Measurements from ENCODE around the gene ARSA.

DNA sequence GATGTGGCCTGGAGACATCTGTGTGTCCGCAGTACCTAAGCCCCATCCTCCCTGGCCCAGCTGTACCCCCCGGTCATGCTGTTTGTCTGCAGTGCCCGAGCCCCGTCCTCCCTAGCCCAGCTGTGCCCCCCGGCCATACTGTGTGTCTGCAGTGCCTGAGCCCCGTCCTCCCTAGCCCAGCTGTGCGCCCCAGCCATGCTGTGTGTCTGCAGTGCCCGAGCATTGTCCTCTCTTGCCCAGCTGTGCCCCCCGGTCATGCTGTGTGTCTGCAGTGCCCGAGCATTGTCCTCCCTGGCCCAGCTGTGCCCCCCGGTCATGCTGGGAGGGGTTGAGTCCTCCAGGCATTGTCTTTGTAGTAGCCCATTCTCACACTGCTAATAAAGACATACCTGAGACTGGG is 7.6 kb upstream of the ARSA start:
- TF ChIP-seq, protein P1, sequence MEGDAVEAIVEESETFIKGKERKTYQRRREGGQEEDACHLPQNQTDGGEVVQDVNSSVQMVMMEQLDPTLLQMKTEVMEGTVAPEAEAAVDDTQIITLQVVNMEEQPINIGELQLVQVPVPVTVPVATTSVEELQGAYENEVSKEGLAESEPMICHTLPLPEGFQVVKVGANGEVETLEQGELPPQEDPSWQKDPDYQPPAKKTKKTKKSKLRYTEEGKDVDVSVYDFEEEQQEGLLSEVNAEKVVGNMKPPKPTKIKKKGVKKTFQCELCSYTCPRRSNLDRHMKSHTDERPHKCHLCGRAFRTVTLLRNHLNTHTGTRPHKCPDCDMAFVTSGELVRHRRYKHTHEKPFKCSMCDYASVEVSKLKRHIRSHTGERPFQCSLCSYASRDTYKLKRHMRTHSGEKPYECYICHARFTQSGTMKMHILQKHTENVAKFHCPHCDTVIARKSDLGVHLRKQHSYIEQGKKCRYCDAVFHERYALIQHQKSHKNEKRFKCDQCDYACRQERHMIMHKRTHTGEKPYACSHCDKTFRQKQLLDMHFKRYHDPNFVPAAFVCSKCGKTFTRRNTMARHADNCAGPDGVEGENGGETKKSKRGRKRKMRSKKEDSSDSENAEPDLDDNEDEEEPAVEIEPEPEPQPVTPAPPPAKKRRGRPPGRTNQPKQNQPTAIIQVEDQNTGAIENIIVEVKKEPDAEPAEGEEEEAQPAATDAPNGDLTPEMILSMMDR (IDR thresholded peaks at IDR 0.05): no peak
- TF ChIP-seq EP300 (IDR thresholded peaks at IDR 0.05; ENCODE audit: low read depth) (no peak), POLR2A (IDR thresholded peaks at IDR 0.05) (no peak)

Measured in transverse colon (tissue), 3 donors.